Neural crest cell (in vitro differentiated cells): ENCODE results near the gene OR6M1. TPM values are rescaled to one million over a fixed set of nuclear protein-coding genes. Genes with fewer than 3 reads are reported as not detected.

Source experiments
- total RNA-seq: library from RNA; stranded (reverse); gene quantifications from 2 replicates; pipeline ENCODE4 v1.2.1, GENCODE V29; 2021

The OR6M1 gene
- total RNA-seq, 1 donor from 2014 or later: not detected

Other genes with a start within 250 kb of the OR6M1 start
- 3.6 and 3.8 TPM in 2 replicates for gene SCN3B, start 151.7 kb downstream of the OR6M1 start, total RNA-seq
- 22.8 and 25.1 TPM in 2 replicates for gene ZNF202, start 64.7 kb downstream of the OR6M1 start, total RNA-seq
- gene OR6X1, start 51.8 kb downstream of the OR6M1 start, total RNA-seq: not detected in 2 replicates
- not detected in 2 replicates for gene TMEM225, start 79.3 kb upstream of the OR6M1 start, total RNA-seq
- gene OR8D4, start 95.8 kb upstream of the OR6M1 start, total RNA-seq: not detected in 2 replicates
- gene OR4D5, start 133.3 kb upstream of the OR6M1 start, total RNA-seq: not detected in 2 replicates
- gene OR6T1, start 137.5 kb upstream of the OR6M1 start, total RNA-seq: not detected in 2 replicates
- not detected in 2 replicates for gene OR10S1, start 171.4 kb upstream of the OR6M1 start, total RNA-seq
- not detected in 2 replicates for gene OR10G6, start 188.8 kb upstream of the OR6M1 start, total RNA-seq
- not detected in 2 replicates for gene OR10G4, start 206.6 kb upstream of the OR6M1 start, total RNA-seq
- gene OR10G9, start 216.7 kb upstream of the OR6M1 start, total RNA-seq: not detected in 2 replicates
- not detected in 2 replicates for gene OR10G8, start 220.4 kb upstream of the OR6M1 start, total RNA-seq
- gene OR10G7, start 235.0 kb upstream of the OR6M1 start, total RNA-seq: not detected in 2 replicates